A549 treated with AZD9567 at 1 μM for 4 hours (cell line): ENCODE data around the gene FCMR. TPM values are rescaled to one million over a fixed set of nuclear protein-coding genes. Genes with fewer than 3 reads are reported as not detected.

Experiments
- total RNA-seq: library from RNA; stranded (reverse); fragments of 200-300 nt; extraction: Qiagen RNA extraction; gene quantifications from 5 replicates; pipeline ENCODE4 v1.2.3, GENCODE V29; 2022; ENCODE audit not compliant: insufficient read depth

Gene FCMR, protein sequence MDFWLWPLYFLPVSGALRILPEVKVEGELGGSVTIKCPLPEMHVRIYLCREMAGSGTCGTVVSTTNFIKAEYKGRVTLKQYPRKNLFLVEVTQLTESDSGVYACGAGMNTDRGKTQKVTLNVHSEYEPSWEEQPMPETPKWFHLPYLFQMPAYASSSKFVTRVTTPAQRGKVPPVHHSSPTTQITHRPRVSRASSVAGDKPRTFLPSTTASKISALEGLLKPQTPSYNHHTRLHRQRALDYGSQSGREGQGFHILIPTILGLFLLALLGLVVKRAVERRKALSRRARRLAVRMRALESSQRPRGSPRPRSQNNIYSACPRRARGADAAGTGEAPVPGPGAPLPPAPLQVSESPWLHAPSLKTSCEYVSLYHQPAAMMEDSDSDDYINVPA
- 2.6 to 5.5 TPM (median 4.2 TPM) in 5 replicates for total RNA-seq

DNA sequence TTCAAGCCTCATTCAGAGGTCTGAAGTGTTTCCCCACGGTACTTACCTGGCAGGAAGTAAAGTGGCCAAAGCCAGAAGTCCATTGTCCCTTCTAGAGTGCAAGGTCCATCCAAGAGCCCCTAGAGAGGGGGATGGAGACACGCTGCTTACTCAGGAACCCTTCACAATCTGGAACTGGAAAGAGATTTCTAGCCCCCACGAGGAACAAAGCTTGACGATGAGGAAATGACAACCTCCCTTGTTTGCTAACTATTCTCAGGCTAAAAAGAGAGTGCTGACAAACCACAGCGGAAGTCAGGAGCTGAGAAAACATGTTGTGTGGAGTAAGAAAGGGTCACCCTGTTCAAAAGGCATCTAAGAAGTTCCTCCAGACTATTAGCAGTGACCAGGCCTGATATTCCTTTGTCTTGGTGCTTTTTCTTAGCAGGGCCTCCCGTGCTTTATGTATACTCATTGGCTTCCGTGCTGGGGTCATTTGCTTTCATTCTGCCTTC, at the start of gene FCMR:
Gene FCMR, minus strand, starts transcription at position 170 of the 494 bp plus-strand sequence. Its CDS starts 87 bp downstream, at position 83.

GRCh38 chr1:206970446-206970845, 48.7 kb upstream of the FCMR start, which contains the start of gene FCAMR:
TSS of gene FCAMR (minus strand) at chr1:206970460. CDS start at chr1:206970125, 335 bp downstream.

DNA sequence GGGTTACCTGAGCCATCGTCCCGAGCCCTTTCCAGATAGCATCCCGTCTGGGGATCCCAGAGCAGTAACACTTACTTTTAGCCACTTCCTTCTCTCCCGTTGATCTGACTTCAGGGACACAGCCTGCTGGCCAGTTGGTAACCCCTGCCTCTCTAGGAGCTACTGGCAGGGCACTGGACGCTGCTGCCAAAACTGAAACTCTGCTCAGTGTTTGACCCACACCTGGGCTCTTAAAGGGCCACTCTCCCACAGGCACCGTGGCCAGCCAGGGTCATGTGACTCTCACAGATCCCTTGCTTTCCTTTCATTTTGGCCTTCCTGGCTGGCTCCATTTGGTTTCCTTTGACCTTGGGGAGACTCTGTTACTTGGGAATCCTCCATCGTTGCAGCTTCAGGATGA, 24.5 kb upstream of the FCMR start, which contains the start of gene PIGR:
Gene PIGR, minus strand, starts transcription at position 206 of the 400 bp plus-strand sequence. CDS start 5,935 bp downstream, outside the sequence.

DNA sequence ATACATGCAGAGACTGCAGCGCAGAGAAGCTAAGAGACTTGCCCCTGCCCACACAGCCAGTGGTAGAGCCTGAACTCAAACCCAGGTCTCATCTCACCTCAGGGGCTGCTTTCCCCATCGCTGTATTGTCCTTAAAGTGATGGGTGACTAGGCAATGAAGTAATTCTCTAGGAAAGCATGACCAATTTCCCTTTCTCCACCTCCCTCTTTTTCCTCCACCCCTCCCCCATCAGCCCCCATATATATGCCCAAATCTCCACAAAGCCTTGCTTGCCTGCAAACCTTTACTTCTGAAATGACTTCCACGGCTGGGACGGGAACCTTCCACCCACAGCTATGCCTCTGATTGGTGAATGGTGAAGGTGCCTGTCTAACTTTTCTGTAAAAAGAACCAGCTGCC, 24.6 kb downstream of the FCMR start, which contains the start of gene IL24:
Gene IL24, plus strand, starts transcription at position 269 of the 400 bp plus-strand sequence. CDS start 390 bp downstream, outside the sequence.

GRCh38 chr1:206864939-206865671, 56.6 kb downstream of the FCMR start, which contains the start of gene IL20:
TSS of gene IL20 (plus strand) at chr1:206865623. CDS start at chr1:206865853, 230 bp downstream.

Other genes starting within 250 kb of the FCMR start
- 69.2 to 78.1 TPM (median 70.3 TPM) in 5 replicates for gene MAPKAPK2, start 237.0 kb downstream of the FCMR start, total RNA-seq
- gene IL19, start 151.2 kb downstream of the FCMR start, total RNA-seq: not detected in 5 replicates
- gene IL10, start 149.4 kb downstream of the FCMR start, total RNA-seq: not detected in 5 replicates
- not detected in 5 replicates for gene IL20, start 56.3 kb downstream of the FCMR start, total RNA-seq
- 0.26 to 0.40 TPM (median 0.35 TPM) in 4 of 5 replicates, not detected in the other for gene IL24, start 24.5 kb downstream of the FCMR start, total RNA-seq
- gene PIGR, start 24.5 kb upstream of the FCMR start, total RNA-seq: 0.02 TPM in 1 of 5 replicates, not detected in the others
- gene FCAMR, start 48.5 kb upstream of the FCMR start, total RNA-seq: not detected in 5 replicates
- 3.4 to 4.1 TPM (median 3.9 TPM) in 5 replicates for gene C1orf116, start 110.8 kb upstream of the FCMR start, total RNA-seq
- 5.5 to 9.1 TPM (median 8.1 TPM) in 5 replicates for gene YOD1, start 129.3 kb upstream of the FCMR start, total RNA-seq
- 5.2 to 7.9 TPM (median 5.7 TPM) in 5 replicates for gene PFKFB2, start 131.3 kb upstream of the FCMR start, total RNA-seq
- gene C4BPB, start 166.9 kb upstream of the FCMR start, total RNA-seq: 1.0 to 1.5 TPM (median 1.1 TPM) in 4 of 5 replicates, not detected in the other
- gene C4BPA, start 182.3 kb upstream of the FCMR start, total RNA-seq: 0.42 to 2.1 TPM (median 0.84 TPM) in 5 replicates